DND-41 (cell line): ENCODE data around the gene SLC16A3.

ENCODE experiments used
- ATAC-seq: fragments of 200-7000 bp; cut with Tn5 transposase; 3 replicates; pipeline ENCODE4 v1.9.1; 2021; ENCODE audit warnings: low read depth; ENCODE audit not compliant: insufficient read depth
- DNase-seq: peaks from one replicate; pipeline ENCODE4 v3.0.0-alpha.2; 2020
- H2AFZ ChIP-seq: 2 replicates; pipeline ENCODE4 v1.6.0; 2012; ENCODE audit warnings: low read depth, low read length
- H3K27ac ChIP-seq: 2 replicates; pipeline ENCODE4 v1.5.1; 2012; ENCODE audit warnings: low read length, inconsistent platforms
- H3K27me3 ChIP-seq: fragments of 200-600 bp; sonication (generic); 2 replicates; pipeline ENCODE4 v1.6.0; 2012; ENCODE audit warnings: low read length, mild to moderate bottlenecking, inconsistent platforms; ENCODE audit not compliant: insufficient read depth, poor library complexity
- H3K36me3 ChIP-seq: 2 replicates; pipeline ENCODE4 v1.5.1; 2012; ENCODE audit warnings: low read length, inconsistent platforms; ENCODE audit not compliant: insufficient read depth
- H3K4me1 ChIP-seq: 2 replicates; pipeline ENCODE4 v1.5.1; 2012; ENCODE audit warnings: mild to moderate bottlenecking, low read length; ENCODE audit not compliant: insufficient read depth
- H3K4me2 ChIP-seq: 2 replicates; pipeline ENCODE4 v1.6.0; 2012; ENCODE audit warnings: mild to moderate bottlenecking, moderate library complexity, low read length, inconsistent platforms; ENCODE audit not compliant: insufficient read depth
- H3K4me3 ChIP-seq, 2 experiments: fragments of 200-600 bp in 1 of 2; shearing (Covaris generic) in 1 of 2; 2 replicates each; pipeline ENCODE4 v1.5.1; 2012 to 2016; ENCODE audit warnings: inconsistent platforms in 2 of 2, low read length in 2 of 2, mild to moderate bottlenecking in 2 of 2, low read depth in 1 of 2, moderate library complexity in 1 of 2
- H3K79me2 ChIP-seq: 2 replicates; pipeline ENCODE4 v1.6.0; 2012; ENCODE audit warnings: low read length, inconsistent platforms; ENCODE audit not compliant: insufficient read depth
- H3K9ac ChIP-seq: 2 replicates; pipeline ENCODE4 v1.6.0; 2012; ENCODE audit warnings: low read depth, mild to moderate bottlenecking, inconsistent platforms, low read length, moderate library complexity
- H3K9me3 ChIP-seq: 2 replicates; pipeline ENCODE4 v1.5.1; 2012; ENCODE audit warnings: low read length, moderate library complexity, mild to moderate bottlenecking, inconsistent platforms; ENCODE audit not compliant: insufficient read depth, severe bottlenecking
- H4K20me1 ChIP-seq: 2 replicates; pipeline ENCODE4 v1.6.0; 2012; ENCODE audit warnings: low read length; ENCODE audit not compliant: insufficient read depth
- CTCF ChIP-seq: IDR thresholded peaks from 2 replicates; pipeline ENCODE4 v1.5.1; 2012; ENCODE audit warnings: borderline replicate concordance, low read length, moderate library complexity, mild to moderate bottlenecking; ENCODE audit not compliant: poor library complexity, severe bottlenecking; ENCODE audit errors: extremely low read depth
- EZH2 ChIP-seq: IDR thresholded peaks from 3 replicates; pipeline ENCODE4 v1.6.1; 2012; ENCODE audit warnings: borderline replicate concordance, low read depth, mild to moderate bottlenecking, moderate library complexity, low read length, inconsistent platforms; ENCODE audit not compliant: severe bottlenecking

The SLC16A3 gene

GRCh38 chr17:82242698-82242976 is 13.8 kb downstream of the SLC16A3 start:
- H3K27me3 ChIP-seq: no peaks in the 10 kb centered on the region
- H3K9ac ChIP-seq: no peak overlapping the region
- peaks cover 76% of the 10 kb centered on the region for H4K20me1 ChIP-seq
- ATAC-seq (no peak), DNase-seq (no peak)
- peaks cover 40% of the 10 kb centered on the region for H3K79me2 ChIP-seq
- no peak overlapping the region for H3K27ac ChIP-seq
- no peaks in the 10 kb centered on the region for H3K4me1 ChIP-seq
- H3K36me3 ChIP-seq: peaks cover 75% of the 10 kb centered on the region
- no peak overlapping the region for H3K4me2 ChIP-seq
- no peak overlapping the region for H3K4me3 ChIP-seq
- H2AFZ ChIP-seq: no peak overlapping the region
- no peak for TF ChIP-seq EZH2
- TF ChIP-seq CTCF: no peak
- H3K9me3 ChIP-seq: no peaks in the 10 kb centered on the region

GRCh38 chr17:82242977-82243647 is 14.3 kb downstream of the SLC16A3 start:
- H3K36me3 ChIP-seq: peaks cover 80% of the 10 kb centered on the region
- DNase-seq: no peak

GRCh38 chr17:82243648-82244412 is 15.0 kb downstream of the SLC16A3 start:
- no peak overlapping the region for H3K4me2 ChIP-seq
- H3K79me2 ChIP-seq: peaks cover 51% of the 10 kb centered on the region
- ATAC-seq: no peak
- no peaks in the 10 kb centered on the region for H3K27me3 ChIP-seq
- H3K9me3 ChIP-seq: no peaks in the 10 kb centered on the region
- no peaks in the 10 kb centered on the region for H3K4me1 ChIP-seq
- H3K36me3 ChIP-seq: peaks cover 81% of the 10 kb centered on the region
- no peak overlapping the region for H3K4me3 ChIP-seq
- no peak for DNase-seq
- TF ChIP-seq CTCF: no peak
- no peak for TF ChIP-seq EZH2
- no peak overlapping the region for H2AFZ ChIP-seq
- no peak overlapping the region for H3K27ac ChIP-seq
- H4K20me1 ChIP-seq: peaks cover 88% of the 10 kb centered on the region
- H3K9ac ChIP-seq: no peak overlapping the region

More at GRCh38 chr17:82242977-82243647, 14.3 kb downstream of the SLC16A3 start:
- Histone ChIP-seq H3K4me1 (no peaks in the 10 kb centered on the region), H3K79me2 (peaks cover 45% of the 10 kb centered on the region), H3K4me3 (no peak overlapping the region), H3K27ac (no peak overlapping the region), H2AFZ (no peak overlapping the region), H3K9ac (no peak overlapping the region), H3K4me2 (no peak overlapping the region), H3K27me3 (no peaks in the 10 kb centered on the region), H3K9me3 (no peaks in the 10 kb centered on the region), H4K20me1 (peaks cover 80% of the 10 kb centered on the region)
- TF ChIP-seq EZH2: no peak
- no peak for TF ChIP-seq CTCF
- ATAC-seq: no peak
